ENCODE results near the gene PLCB4. TPM values are rescaled to one million over a fixed set of nuclear protein-coding genes. Genes with fewer than 3 reads are reported as not detected.

Gene PLCB4
- total RNA-seq, 1 experiment from 2014 or later, result 12.6 TPM

DNA sequence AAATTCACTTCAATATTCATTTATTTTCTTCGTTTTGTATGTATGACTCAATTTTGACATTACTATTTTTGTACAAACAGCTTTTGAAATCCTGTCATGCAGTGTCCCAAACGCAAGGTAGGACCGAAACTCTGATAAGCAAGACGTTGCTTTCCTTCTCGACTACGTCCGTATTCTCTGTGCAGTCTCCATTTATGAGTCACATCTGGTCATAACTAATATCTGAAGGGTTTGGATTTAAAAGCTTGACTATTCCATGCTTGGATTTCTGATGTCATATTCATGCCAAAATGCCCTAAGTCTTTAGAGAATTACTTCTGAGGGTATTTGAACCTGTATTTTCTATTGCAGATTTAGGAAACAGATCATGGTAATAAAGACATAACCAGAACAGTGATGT is 407.8 kb downstream of the PLCB4 start:
- no peak for DNase-seq (ENCODE audit: low spot score)
- ATAC-seq, result no peak
- CTCF ChIA-PET, result interaction anchor here (1.0 to 2.4 kb wide), 3 partner anchors 8 to 133 kb away, joined by 3 to 8 read pairs (median 4); no protein-coding TSS in a partner anchor
- Mint-ChIP-seq H3K27me3 (ENCODE audit: low read depth) (no peaks in the 10 kb centered on the region), H3K4me3 (no peak overlapping the region), H3K9me3 (no peaks in the 10 kb centered on the region), H3K4me1 (no peaks in the 10 kb centered on the region), H3K27ac (no peak overlapping the region), H3K36me3 (no peaks in the 10 kb centered on the region)
- TF ChIP-seq ZNF219 (CRISPR knock-in tag; IDR thresholded peaks at IDR 0.05; ENCODE audit: borderline replicate concordance) (no peak), GTF2I (CRISPR knock-in tag; conservative IDR thresholded peaks at IDR 0.05) (no peak), JAZF1 (CRISPR knock-in tag; IDR thresholded peaks at IDR 0.05) (no peak), RELA (CRISPR knock-in tag; IDR thresholded peaks at IDR 0.05; ENCODE audit: borderline replicate concordance) (no peak), CREM (CRISPR knock-in tag; IDR thresholded peaks at IDR 0.05) (no peak), MXD4 (CRISPR knock-in tag; IDR thresholded peaks at IDR 0.05; ENCODE audit: borderline replicate concordance) (no peak), GABPB1 (CRISPR knock-in tag; IDR thresholded peaks at IDR 0.05) (no peak), NR1H2 (CRISPR knock-in tag; IDR thresholded peaks at IDR 0.05) (no peak), MYBL2 (CRISPR knock-in tag; IDR thresholded peaks at IDR 0.05) (no peak), NFATC4 (CRISPR knock-in tag; IDR thresholded peaks at IDR 0.05) (no peak), TEAD1 (CRISPR knock-in tag; IDR thresholded peaks at IDR 0.05) (no peak)
- TF ChIP-seq, protein P1, sequence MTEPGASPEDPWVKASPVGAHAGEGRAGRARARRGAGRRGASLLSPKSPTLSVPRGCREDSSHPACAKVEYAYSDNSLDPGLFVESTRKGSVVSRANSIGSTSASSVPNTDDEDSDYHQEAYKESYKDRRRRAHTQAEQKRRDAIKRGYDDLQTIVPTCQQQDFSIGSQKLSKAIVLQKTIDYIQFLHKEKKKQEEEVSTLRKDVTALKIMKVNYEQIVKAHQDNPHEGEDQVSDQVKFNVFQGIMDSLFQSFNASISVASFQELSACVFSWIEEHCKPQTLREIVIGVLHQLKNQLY (CRISPR knock-in tag; IDR thresholded peaks at IDR 0.05), result no peak
- TF ChIP-seq, protein P2, sequence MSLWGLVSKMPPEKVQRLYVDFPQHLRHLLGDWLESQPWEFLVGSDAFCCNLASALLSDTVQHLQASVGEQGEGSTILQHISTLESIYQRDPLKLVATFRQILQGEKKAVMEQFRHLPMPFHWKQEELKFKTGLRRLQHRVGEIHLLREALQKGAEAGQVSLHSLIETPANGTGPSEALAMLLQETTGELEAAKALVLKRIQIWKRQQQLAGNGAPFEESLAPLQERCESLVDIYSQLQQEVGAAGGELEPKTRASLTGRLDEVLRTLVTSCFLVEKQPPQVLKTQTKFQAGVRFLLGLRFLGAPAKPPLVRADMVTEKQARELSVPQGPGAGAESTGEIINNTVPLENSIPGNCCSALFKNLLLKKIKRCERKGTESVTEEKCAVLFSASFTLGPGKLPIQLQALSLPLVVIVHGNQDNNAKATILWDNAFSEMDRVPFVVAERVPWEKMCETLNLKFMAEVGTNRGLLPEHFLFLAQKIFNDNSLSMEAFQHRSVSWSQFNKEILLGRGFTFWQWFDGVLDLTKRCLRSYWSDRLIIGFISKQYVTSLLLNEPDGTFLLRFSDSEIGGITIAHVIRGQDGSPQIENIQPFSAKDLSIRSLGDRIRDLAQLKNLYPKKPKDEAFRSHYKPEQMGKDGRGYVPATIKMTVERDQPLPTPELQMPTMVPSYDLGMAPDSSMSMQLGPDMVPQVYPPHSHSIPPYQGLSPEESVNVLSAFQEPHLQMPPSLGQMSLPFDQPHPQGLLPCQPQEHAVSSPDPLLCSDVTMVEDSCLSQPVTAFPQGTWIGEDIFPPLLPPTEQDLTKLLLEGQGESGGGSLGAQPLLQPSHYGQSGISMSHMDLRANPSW (CRISPR knock-in tag; conservative IDR thresholded peaks at IDR 0.05; ENCODE audit: low read depth), result no peak
- TF ChIP-seq, protein P3, sequence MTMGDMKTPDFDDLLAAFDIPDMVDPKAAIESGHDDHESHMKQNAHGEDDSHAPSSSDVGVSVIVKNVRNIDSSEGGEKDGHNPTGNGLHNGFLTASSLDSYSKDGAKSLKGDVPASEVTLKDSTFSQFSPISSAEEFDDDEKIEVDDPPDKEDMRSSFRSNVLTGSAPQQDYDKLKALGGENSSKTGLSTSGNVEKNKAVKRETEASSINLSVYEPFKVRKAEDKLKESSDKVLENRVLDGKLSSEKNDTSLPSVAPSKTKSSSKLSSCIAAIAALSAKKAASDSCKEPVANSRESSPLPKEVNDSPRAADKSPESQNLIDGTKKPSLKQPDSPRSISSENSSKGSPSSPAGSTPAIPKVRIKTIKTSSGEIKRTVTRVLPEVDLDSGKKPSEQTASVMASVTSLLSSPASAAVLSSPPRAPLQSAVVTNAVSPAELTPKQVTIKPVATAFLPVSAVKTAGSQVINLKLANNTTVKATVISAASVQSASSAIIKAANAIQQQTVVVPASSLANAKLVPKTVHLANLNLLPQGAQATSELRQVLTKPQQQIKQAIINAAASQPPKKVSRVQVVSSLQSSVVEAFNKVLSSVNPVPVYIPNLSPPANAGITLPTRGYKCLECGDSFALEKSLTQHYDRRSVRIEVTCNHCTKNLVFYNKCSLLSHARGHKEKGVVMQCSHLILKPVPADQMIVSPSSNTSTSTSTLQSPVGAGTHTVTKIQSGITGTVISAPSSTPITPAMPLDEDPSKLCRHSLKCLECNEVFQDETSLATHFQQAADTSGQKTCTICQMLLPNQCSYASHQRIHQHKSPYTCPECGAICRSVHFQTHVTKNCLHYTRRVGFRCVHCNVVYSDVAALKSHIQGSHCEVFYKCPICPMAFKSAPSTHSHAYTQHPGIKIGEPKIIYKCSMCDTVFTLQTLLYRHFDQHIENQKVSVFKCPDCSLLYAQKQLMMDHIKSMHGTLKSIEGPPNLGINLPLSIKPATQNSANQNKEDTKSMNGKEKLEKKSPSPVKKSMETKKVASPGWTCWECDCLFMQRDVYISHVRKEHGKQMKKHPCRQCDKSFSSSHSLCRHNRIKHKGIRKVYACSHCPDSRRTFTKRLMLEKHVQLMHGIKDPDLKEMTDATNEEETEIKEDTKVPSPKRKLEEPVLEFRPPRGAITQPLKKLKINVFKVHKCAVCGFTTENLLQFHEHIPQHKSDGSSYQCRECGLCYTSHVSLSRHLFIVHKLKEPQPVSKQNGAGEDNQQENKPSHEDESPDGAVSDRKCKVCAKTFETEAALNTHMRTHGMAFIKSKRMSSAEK (CRISPR knock-in tag; IDR thresholded peaks at IDR 0.05; ENCODE audit: borderline replicate concordance), result no peak
- TF ChIP-seq, protein P4, sequence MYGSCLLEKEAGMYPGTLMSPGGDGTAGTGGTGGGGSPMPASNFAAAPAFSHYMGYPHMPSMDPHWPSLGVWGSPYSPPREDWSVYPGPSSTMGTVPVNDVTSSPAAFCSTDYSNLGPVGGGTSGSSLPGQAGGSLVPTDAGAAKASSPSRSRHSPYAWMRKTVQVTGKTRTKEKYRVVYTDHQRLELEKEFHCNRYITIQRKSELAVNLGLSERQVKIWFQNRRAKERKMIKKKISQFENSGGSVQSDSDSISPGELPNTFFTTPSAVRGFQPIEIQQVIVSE (CRISPR knock-in tag; IDR thresholded peaks at IDR 0.05; ENCODE audit: borderline replicate concordance), result no peak
- TF ChIP-seq, protein P5, sequence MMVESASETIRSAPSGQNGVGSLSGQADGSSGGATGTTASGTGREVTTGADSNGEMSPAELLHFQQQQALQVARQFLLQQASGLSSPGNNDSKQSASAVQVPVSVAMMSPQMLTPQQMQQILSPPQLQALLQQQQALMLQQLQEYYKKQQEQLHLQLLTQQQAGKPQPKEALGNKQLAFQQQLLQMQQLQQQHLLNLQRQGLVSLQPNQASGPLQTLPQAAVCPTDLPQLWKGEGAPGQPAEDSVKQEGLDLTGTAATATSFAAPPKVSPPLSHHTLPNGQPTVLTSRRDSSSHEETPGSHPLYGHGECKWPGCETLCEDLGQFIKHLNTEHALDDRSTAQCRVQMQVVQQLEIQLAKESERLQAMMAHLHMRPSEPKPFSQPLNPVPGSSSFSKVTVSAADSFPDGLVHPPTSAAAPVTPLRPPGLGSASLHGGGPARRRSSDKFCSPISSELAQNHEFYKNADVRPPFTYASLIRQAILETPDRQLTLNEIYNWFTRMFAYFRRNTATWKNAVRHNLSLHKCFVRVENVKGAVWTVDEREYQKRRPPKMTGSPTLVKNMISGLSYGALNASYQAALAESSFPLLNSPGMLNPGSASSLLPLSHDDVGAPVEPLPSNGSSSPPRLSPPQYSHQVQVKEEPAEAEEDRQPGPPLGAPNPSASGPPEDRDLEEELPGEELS (CRISPR knock-in tag; IDR thresholded peaks at IDR 0.05), result no peak
- TF ChIP-seq, protein P6, sequence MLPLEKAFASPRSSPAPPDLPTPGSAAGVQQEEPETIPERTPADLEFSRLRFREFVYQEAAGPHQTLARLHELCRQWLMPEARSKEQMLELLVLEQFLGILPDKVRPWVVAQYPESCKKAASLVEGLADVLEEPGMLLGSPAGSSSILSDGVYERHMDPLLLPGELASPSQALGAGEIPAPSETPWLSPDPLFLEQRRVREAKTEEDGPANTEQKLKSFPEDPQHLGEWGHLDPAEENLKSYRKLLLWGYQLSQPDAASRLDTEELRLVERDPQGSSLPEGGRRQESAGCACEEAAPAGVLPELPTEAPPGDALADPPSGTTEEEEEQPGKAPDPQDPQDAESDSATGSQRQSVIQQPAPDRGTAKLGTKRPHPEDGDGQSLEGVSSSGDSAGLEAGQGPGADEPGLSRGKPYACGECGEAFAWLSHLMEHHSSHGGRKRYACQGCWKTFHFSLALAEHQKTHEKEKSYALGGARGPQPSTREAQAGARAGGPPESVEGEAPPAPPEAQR (CRISPR knock-in tag; IDR thresholded peaks at IDR 0.05), result no peak
- TF ChIP-seq, protein P7, sequence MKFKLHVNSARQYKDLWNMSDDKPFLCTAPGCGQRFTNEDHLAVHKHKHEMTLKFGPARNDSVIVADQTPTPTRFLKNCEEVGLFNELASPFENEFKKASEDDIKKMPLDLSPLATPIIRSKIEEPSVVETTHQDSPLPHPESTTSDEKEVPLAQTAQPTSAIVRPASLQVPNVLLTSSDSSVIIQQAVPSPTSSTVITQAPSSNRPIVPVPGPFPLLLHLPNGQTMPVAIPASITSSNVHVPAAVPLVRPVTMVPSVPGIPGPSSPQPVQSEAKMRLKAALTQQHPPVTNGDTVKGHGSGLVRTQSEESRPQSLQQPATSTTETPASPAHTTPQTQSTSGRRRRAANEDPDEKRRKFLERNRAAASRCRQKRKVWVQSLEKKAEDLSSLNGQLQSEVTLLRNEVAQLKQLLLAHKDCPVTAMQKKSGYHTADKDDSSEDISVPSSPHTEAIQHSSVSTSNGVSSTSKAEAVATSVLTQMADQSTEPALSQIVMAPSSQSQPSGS (CRISPR knock-in tag; IDR thresholded peaks at IDR 0.05; ENCODE audit: borderline replicate concordance, low read depth), result no peak
- TF ChIP-seq, protein P8, sequence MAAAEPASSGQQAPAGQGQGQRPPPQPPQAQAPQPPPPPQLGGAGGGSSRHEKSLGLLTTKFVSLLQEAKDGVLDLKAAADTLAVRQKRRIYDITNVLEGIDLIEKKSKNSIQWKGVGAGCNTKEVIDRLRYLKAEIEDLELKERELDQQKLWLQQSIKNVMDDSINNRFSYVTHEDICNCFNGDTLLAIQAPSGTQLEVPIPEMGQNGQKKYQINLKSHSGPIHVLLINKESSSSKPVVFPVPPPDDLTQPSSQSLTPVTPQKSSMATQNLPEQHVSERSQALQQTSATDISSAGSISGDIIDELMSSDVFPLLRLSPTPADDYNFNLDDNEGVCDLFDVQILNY (CRISPR knock-in tag; IDR thresholded peaks at IDR 0.05), result no peak
- POLR2A ChIA-PET, result no interaction called here

Data from WTC11 (cell line).